ENCODE results near the gene GPA33. TPM values are rescaled to one million over a fixed set of nuclear protein-coding genes. Genes with fewer than 3 reads are reported as not detected.

The GPA33 gene
- total and polyA plus RNA-seq, 10 donors, result 0.07 to 1.4 (median 0.79) TPM

- TF ChIP-seq POLR2AphosphoS5 (IDR thresholded peaks at IDR 0.05), result no peak
- TF ChIP-seq CTCF (IDR thresholded peaks at IDR 0.05 in 8 of 11, conservative IDR thresholded peaks at IDR 0.05 in 3 of 11), result no peak
- TF ChIP-seq POLR2A (IDR thresholded peaks at IDR 0.05), result no peak
- Histone ChIP-seq H3K27ac (no peak overlapping the region), H3K36me3 (no peaks in the 10 kb centered on the region), H3K9me3 (no peaks in the 10 kb centered on the region), H3K27me3 (replicated peaks in 1 of 7) (peaks cover 0 to 31% (median 9%) of the 10 kb centered on the region in 7 donors), H3K4me3 (no peak overlapping the region), H3K4me1 (peaks cover 0 to 11% (median 10%) of the 10 kb centered on the region in 6 donors)
- WGBS, 5 donors, result 91 to 98% (median 94%) methylated on average over 3 of the region's 3 CpGs
- intact Hi-C loops (cut with DNase I; ENCODE audit: low total_unique reads), result no loop called here
- DNase-seq, result no peak
These were observed 29.5 kb upstream of the GPA33 start for GRCh38 chr1:167119696-167120095.

- Histone ChIP-seq H3K27me3 (replicated peaks in 1 of 7) (peaks cover 0 to 31% (median 9%) of the 10 kb centered on the region in 7 donors), H3K9me3 (no peaks in the 10 kb centered on the region), H3K4me3 (no peak overlapping the region), H3K4me1 (peaks cover 0 to 11% (median 10%) of the 10 kb centered on the region in 6 donors), H3K27ac (no peak overlapping the region), H3K36me3 (no peaks in the 10 kb centered on the region)
- no peak for TF ChIP-seq POLR2AphosphoS5 (IDR thresholded peaks at IDR 0.05)
- no peak for TF ChIP-seq POLR2A (IDR thresholded peaks at IDR 0.05)
- no peak for TF ChIP-seq CTCF (IDR thresholded peaks at IDR 0.05 in 8 of 11, conservative IDR thresholded peaks at IDR 0.05 in 3 of 11)
- DNase-seq, result no peak
- intact Hi-C loops (cut with DNase I; ENCODE audit: low total_unique reads), result no loop called here
- 75 to 94% (median 92%) methylated on average over 5 of the region's 5 CpGs for WGBS, 5 donors
These were observed 28.0 kb upstream of the GPA33 start for GRCh38 chr1:167118188-167118587.

- intact Hi-C loops (cut with DNase I; ENCODE audit: low total_unique reads), result no loop called here
- no peak for DNase-seq
- no peak overlapping the region for H3K27ac ChIP-seq
- H3K9me3 ChIP-seq, result no peaks in the 10 kb centered on the region
- no peaks in the 10 kb centered on the region for H3K36me3 ChIP-seq
- TF ChIP-seq POLR2AphosphoS5 (IDR thresholded peaks at IDR 0.05) (no peak), POLR2A (IDR thresholded peaks at IDR 0.05) (no peak), CTCF (IDR thresholded peaks at IDR 0.05 in 8 of 11, conservative IDR thresholded peaks at IDR 0.05 in 3 of 11) (no peak)
- 94 to 96% (median 96%) methylated on average over 8 to 9 of the region's 9 CpGs for WGBS, 5 donors
- H3K4me3 ChIP-seq, result no peak overlapping the region
- H3K27me3 ChIP-seq (replicated peaks in 1 of 7), result peaks cover 0 to 31% (median 9%) of the 10 kb centered on the region in 7 donors
- H3K4me1 ChIP-seq, result peaks cover 0 to 11% (median 10%) of the 10 kb centered on the region in 6 donors
These were observed 27.0 kb upstream of the GPA33 start for GRCh38 chr1:167117225-167117624.

- intact Hi-C loops (cut with DNase I; ENCODE audit: low total_unique reads), result no loop called here
- TF ChIP-seq POLR2AphosphoS5 (IDR thresholded peaks at IDR 0.05), result no peak
- no peak for TF ChIP-seq CTCF (IDR thresholded peaks at IDR 0.05 in 8 of 11, conservative IDR thresholded peaks at IDR 0.05 in 3 of 11)
- TF ChIP-seq POLR2A (IDR thresholded peaks at IDR 0.05), result no peak
- Histone ChIP-seq H3K4me1 (peaks cover 0 to 4% (median 3%) of the 10 kb centered on the region in 6 donors), H3K9me3 (no peaks in the 10 kb centered on the region), H3K4me3 (no peak overlapping the region), H3K36me3 (no peaks in the 10 kb centered on the region), H3K27ac (no peak overlapping the region), H3K27me3 (replicated peaks in 1 of 7) (peaks cover 0 to 22% (median 4%) of the 10 kb centered on the region in 7 donors)
- no peak for DNase-seq
- WGBS, 5 donors, result 61 to 80% (median 73%) methylated on average over 1 of the region's 1 CpG
These were observed 26.0 kb upstream of the GPA33 start for GRCh38 chr1:167116174-167116573.
